Activated CD8-positive, alpha-beta memory T cell treated with anti-CD3 and anti-CD28 coated beads, Interleukin-2, amount 50 U/mL, for 48 hours (primary cell): ENCODE results near the gene NGEF.

ENCODE experiments used
- DNase-seq: peaks from one replicate; pipeline ENCODE4 v3.0.0-alpha.2; 2020

The NGEF gene

DNA sequence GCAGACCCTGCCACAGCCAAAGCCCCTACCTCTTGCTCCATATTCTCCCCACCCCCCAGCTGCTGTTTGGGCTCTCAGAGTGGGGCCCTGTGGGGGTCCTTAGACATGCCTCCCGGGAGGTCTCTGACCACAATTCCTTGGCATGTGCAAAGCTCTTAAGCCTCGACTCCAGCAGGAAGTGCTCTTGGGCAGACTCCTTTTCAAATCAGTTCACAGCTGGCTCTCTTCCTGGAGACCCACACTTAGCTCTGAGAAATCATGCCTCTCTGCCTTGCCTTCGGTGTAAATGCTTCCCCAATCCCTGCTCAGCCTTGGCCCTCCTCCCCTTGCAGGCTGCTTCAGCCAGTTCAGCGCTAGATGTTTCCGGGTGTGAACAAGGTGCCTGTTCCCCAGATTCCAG is 46.9 kb downstream of the NGEF start:
- DNase-seq, result no peak

- no peak for DNase-seq
Measured at GRCh38 chr2:232963913-232964312, 49.1 kb downstream of the NGEF start.

DNA sequence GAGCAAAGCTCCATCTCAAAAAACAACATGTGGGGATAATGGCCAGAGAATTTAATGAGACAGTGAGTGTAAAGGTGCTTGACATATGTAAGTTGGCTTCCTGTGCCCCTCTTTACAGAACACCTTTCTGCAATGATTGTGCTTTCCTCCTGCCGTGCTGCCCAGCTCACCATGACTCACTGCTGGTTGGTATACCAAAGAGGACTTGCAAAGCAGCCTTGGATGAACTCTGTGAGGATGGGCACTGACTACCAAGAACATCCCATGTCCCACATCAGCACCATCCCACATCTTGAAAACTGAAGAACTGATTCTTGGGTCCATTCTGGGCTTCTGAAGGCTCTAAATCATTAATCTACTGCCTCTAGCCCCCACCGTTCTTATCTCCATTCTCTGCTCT is 52.2 kb downstream of the NGEF start:
- DNase-seq, result no peak

- no peak for DNase-seq
Measured at GRCh38 chr2:232959139-232959538, 53.9 kb downstream of the NGEF start.

DNA sequence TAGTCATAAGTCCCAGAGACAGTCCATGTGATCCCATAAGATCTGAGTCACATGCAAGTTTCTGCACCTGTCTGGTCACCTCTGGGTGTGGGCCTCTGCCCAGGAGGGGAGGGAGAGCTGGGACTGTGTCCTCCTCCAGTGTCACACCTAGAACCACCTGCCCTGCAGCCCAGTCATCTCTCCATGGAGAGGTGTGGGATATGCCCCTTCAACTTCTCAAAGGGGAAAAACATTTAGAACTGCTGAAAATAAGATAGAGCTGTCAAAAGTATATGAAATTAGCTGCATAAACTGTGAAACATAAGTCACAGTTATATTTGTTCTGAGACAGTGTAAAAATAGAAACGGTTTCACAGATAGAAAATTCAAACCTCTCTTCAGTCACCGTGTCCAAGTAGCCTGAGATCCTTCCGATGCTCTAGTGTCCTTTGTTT is 55.4 kb downstream of the NGEF start:
- no peak for DNase-seq

- no peak for DNase-seq
Measured at GRCh38 chr2:232955856-232956255, 57.2 kb downstream of the NGEF start.

DNA sequence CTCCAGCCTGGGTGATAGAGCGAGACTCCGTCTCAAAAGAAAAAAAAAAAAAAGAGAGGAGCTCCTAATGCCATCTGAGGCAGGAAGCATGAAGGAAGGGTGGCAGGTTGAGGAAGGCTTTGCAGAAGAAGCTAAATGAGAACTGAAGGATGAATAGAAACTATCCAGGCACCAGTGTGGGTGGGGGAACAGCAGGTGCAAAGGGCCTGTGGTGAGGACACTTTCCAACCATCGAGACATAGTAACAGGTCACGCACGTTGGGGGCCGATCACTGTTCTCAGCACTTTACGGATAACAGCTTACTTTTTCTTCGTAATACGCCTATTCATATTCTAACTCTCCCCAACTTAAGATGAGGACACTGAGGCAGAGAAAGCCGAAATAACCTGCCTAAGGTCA is 58.4 kb downstream of the NGEF start:
- no peak for DNase-seq

DNA sequence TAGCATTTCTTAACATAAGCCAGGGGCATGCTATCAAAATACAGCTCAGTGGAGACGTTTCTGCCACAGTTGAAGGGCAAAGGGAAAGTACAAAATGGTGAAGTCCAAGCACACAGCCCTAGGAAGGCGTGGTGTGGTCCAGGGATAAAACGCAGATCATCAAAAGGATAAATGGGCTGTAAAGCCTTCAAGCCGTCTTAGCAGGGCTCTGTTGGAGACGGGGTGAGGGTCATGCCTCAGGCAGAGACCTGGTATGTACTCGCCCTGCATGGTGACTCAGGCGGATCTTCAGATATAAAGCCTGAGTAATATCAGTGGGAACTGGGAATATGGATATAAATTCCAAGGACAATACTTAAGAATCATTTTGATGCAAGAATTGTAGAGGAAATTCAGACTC is 61.2 kb downstream of the NGEF start:
- DNase-seq, result no peak

- DNase-seq, result no peak
Measured at GRCh38 chr2:232951181-232951580, 61.9 kb downstream of the NGEF start.

DNA sequence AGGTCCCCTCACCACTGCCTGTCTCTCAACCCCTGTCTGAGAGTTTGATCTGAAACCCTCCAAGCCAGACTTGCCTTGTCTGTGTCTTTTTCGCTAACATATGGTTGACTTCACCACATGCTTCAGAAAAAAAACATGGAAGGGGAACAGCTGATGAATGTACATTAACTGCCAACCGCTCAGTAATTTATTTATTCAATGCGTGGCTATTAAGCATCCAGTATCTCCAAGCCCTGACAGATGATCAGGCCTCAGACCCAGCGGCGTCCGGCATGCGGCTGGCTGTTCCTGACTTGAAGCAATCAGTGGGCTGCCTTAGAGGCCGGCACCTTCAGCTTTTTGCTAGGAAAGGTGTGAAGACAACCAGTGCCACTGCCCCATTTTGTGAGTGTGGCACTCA is 62.3 kb downstream of the NGEF start:
- no peak for DNase-seq

DNA sequence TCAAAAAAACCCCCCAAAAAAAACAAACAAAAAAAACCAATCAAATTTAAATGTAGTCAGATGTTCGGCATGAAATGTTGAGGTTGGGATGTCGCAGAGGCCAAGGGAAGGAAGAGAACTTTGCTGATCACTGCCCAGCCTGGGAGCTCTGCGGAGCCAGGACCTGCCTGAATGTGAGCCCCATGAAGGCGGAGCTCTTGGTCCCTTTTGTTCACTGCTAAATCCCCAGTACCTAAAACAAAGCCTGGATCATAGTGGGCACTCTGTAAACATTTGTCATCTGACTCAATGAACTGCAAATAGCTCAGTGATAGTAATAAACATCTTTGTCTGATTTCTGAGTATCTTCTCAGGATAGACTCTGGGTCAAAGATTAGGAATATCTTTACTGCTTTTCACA is 64.0 kb downstream of the NGEF start:
- no peak for DNase-seq

- DNase-seq, result no peak
Measured at GRCh38 chr2:232942831-232943230, 70.2 kb downstream of the NGEF start.

DNA sequence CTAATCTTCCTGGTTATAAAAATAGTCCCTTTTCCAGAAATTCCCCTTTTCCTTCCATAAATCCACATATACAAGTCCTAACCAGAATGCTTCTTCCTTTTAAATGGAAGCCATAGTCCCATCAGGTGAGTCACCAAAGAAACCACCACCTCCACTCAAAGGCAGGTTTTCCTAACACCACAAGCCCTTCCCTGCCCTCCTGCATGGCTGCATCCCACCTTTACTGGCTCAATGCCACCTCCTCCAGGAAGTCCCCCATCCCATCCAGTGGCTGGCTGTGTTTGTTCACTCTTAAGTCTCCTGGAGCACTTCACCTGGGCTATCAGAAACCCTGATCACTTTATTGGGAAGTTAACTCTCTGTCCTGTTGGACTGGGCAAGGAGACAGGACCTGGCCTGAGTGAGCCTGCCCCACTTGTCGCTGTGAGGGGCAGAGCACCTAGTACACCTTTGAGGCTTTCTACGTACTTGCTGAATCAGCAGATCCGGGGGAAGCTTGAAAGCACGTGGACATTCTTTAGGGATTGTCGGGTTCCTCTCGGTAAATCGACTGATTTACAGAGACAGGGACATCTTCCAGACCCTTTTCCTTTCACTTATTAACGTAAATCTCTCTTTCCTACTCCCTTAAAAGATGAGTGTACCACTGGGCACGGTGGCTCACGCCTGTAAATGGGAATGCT is 71.0 kb downstream of the NGEF start:
- no peak for DNase-seq

- DNase-seq, result no peak
Measured at GRCh38 chr2:232941400-232941799, 71.7 kb downstream of the NGEF start.

GRCh38 chr2:232940724-232941123 is 72.3 kb downstream of the NGEF start:
- no peak for DNase-seq

GRCh38 chr2:232937278-232937906 is 75.7 kb downstream of the NGEF start:
- DNase-seq, result no peak

DNA sequence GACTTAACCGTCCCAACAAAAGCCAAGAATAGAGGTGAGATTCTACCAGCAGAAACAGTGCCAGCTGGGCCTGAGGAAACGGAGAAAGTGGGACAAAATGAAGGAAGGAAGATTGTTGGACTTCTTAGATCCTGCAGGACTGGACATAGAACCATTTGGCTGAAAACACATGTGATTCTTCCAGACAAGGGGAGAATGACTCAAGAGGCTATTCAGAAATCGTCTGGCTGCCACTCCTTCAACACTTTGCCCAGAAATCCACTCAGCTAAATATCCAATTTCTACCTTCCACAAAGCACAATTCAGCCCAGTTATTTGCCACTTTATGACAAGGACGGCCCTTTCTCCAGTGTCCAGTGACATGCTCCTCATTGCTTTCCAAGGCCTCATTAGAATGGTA is 81.4 kb downstream of the NGEF start:
- DNase-seq, result no peak

DNA sequence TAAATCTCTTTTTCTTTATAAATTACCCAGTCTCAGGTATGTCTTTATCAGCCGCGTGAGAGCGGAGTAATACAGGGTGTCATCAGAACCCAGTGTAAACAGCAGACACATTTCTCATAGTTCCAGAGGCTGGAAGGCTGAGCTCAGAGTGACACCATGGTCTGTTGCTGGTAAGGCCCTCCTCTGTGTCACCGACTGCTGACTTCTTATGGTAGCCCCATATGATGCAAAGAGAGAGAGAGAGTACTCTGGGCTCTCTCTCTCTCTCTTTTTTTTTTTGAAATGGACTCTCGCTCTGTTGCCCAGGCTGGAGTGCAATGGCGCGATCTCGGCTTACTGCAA is 83.0 kb downstream of the NGEF start:
- no peak for DNase-seq

DNA sequence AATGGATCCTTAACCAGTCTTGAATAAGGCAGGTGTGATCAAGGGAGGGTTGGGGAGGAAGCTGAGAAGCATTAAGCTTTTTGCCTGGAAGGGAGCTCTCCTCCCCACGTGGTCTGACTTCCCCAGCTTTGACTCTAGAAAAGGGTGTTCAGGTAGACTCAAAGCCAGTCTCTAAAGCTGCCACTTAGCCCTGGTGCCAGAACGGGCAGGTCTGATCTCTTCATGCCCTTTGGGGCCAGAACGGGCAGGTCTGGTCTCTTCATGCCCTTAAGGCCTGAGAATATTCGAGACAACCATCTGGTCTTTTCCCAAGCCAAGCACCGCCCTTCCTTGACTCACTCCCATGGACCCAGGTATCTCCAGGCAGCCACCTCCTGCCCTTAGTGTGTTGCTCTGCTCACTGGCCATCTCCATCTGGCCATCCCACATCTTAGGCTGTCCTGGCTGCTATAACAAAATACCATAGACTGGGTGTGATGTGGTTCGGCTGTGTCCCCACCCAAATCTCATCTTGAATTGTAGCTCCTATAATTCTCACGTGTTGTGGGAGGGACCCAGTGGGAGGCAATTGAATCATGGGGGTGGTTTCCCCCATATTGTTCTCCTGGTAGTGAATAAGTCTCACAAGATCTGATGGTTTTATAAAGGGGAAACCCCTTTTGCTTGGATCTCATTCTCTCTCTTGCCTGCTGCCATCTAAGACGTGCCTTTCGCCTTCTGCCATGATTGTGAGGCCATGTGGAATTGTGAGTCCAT is 83.6 kb downstream of the NGEF start:
- DNase-seq, result no peak

- no peak for DNase-seq
Measured at GRCh38 chr2:232928551-232929302, 84.3 kb downstream of the NGEF start.

GRCh38 chr2:232927793-232928550 is 85.1 kb downstream of the NGEF start:
- no peak for DNase-seq

DNA sequence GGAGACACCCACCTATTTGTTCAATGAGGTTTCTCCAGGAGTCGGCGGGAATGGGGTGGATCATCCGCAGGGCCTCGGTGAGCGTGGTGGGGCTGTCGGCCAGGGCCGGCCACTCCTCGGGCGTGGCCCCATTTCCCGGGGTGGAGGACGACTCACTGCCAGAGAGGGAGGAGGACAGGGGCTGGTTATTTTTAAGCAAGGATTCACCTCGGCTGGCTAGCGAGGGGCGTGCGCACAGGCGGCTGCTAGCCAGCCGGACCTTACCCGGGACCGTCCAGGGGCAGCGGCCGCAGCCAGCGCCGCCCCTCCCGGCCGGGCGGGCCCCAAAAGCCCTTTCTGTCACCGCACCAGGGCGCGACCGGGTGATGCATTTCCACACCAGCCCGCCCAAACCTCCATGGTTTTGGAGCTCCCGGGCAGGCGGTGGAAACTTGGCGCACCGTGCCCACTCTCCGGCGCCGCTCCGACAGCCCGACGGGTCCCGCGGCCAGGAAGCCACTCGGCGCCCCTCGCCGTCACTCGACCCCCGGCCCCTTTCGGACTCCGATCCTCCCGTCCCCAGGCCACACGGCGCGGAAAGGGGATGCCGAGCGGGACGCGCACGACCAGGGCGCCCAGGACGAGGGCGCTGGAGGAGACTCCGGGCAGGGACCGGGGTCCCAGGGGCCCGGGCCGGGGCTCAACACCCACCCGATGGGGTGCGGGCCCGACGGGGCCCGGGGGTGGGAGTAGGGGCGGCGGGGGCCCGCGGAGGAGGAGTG is 85.8 kb downstream of the NGEF start:
- DNase-seq, result no peak
